Caco-2 (cell line): ENCODE data around the gene MAP3K19. TPM values are rescaled to one million over a fixed set of nuclear protein-coding genes. Genes with fewer than 3 reads are reported as not detected.

Experiments
- BruUV-seq: library from RNA; stranded (reverse); fragments of 400-500 nt; replicated peaks from 2 replicates; lab custom pipeline; 2021; lab: Mats Ljungman, UMichigan
- CTCF ChIA-PET: fragments of 300-600 bp; sonication (Branson Sonifier 250); formaldehyde crosslinking; loops from one replicate; lab custom pipeline; 2022; ENCODE audit warnings: antibody characterized with exemption; lab: Charles Lee
- POLR2A ChIA-PET: fragments of 300-600 bp; sonication (Branson Sonifier 250); formaldehyde crosslinking; loops from one replicate; lab custom pipeline; 2022; ENCODE audit warnings: antibody characterized with exemption; lab: Charles Lee
- DNase-seq, 2 experiments: peaks; one replicate each; pipeline versions ENCODE4 v3.0.0 to v3.0.0-alpha.2; 2020 to 2022
- H3K27me3 ChIP-seq: replicated peaks from 2 replicates; pipeline ENCODE4 v1.6.0; 2011; ENCODE audit warnings: low read length; ENCODE audit not compliant: control insufficient read depth, insufficient read depth
- H3K36me3 ChIP-seq: 2 replicates; pipeline ENCODE4 v1.5.1; 2011; ENCODE audit warnings: low read length; ENCODE audit not compliant: control insufficient read depth, insufficient read depth
- H3K4me1 ChIP-seq: fragments of 250-450 bp; sonication (Bioruptor Pico); 2 replicates; pipeline ENCODE4 v1.5.1; 2020; ENCODE audit warnings: mild to moderate bottlenecking
- H3K4me3 ChIP-seq: 2 replicates; pipeline ENCODE4 v1.5.1; 2011; ENCODE audit warnings: low read depth, mild to moderate bottlenecking, control low read depth, low read length
- H3K9me3 ChIP-seq: fragments of 250-450 bp; sonication (Bioruptor Pico); 2 replicates; pipeline ENCODE4 v1.5.1; 2020; ENCODE audit warnings: mild to moderate bottlenecking, moderate library complexity
- H3K27ac Mint-ChIP-seq: one replicate; pipeline ENCODE4 v1.8.0; 2022; ENCODE audit warnings: mixed read lengths; ENCODE audit not compliant: unreplicated experiment
- H3K27me3 Mint-ChIP-seq: one replicate; pipeline ENCODE4 v1.8.0; 2022; ENCODE audit warnings: mixed read lengths; ENCODE audit not compliant: insufficient read depth, unreplicated experiment
- H3K36me3 Mint-ChIP-seq: one replicate; pipeline ENCODE4 v1.8.0; 2022; ENCODE audit warnings: mild to moderate bottlenecking, mixed read lengths; ENCODE audit not compliant: insufficient read depth, unreplicated experiment
- H3K4me1 Mint-ChIP-seq: one replicate; pipeline ENCODE4 v1.8.0; 2022; ENCODE audit warnings: low read depth, mixed read lengths; ENCODE audit not compliant: unreplicated experiment
- H3K4me3 Mint-ChIP-seq: one replicate; pipeline ENCODE4 v1.8.0; 2022; ENCODE audit warnings: mild to moderate bottlenecking, moderate library complexity, mixed read lengths; ENCODE audit not compliant: unreplicated experiment
- H3K9me3 Mint-ChIP-seq: one replicate; pipeline ENCODE4 v1.8.0; 2022; ENCODE audit warnings: mixed read lengths; ENCODE audit not compliant: unreplicated experiment
- intact Hi-C: fragments of 100-400 bp; cut with micrococcal nuclease; formaldehyde crosslinking; loops from one replicate; pipeline ENCODE4 v1.10.0; 2022; ENCODE audit not compliant: unreplicated experiment
- total RNA-seq: library from RNA; stranded (reverse); gene quantifications from 2 replicates; pipeline ENCODE4 v1.2.3, GENCODE V29; 2022
- TF ChIP-seq, protein P1 (sequence below), 2 experiments: fragments of 200-600 bp in 1 of 2; IDR thresholded peaks; 1 replicate in 1 of 2; 2 replicates in 1 of 2; pipeline versions ENCODE4 v1.5.1 to v1.8.0; 2011 to 2022; ENCODE audit warnings: antibody characterized with exemption in 1 of 2, control low read depth in 1 of 2, inconsistent platforms in 1 of 2, low read depth in 1 of 2, low read length in 1 of 2, mild to moderate bottlenecking in 1 of 2, moderate library complexity in 1 of 2; ENCODE audit not compliant: insufficient read depth in 1 of 2, severe bottlenecking in 1 of 2, unreplicated experiment in 1 of 2

MAP3K19 gene
- total RNA-seq, 1 experiment from 2014 or later = not detected

DNA sequence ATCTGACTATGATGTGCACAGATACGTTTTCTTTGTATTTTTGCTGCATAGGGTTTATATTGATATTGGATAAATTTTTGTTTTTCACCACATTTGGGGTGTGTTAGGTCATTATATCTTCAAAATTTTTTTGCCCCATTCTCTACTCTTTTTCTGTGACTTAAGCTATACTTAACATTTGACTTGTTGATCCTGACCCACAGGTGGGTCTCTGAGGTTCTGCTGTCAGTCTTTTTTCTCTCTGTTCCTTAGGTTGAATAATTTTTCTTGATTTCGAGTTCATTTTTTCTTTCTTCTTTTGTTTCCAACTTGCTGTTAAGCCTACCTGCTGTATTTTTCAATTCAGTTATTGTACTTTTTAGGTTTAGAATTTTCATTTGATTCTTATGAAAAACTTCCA is 16.9 kb upstream of the MAP3K19 start:
- ChIA-PET CTCF (no interaction called here), POLR2A (no interaction called here)
- Mint-ChIP-seq H3K4me3 (no peak overlapping the region), H3K27ac (no peak overlapping the region), H3K27me3 (no peaks in the 10 kb centered on the region), H3K36me3 (peaks cover 57% of the 10 kb centered on the region), H3K9me3 (peaks cover 2% of the 10 kb centered on the region), H3K4me1 (no peaks in the 10 kb centered on the region)
- TF ChIP-seq, protein P1, sequence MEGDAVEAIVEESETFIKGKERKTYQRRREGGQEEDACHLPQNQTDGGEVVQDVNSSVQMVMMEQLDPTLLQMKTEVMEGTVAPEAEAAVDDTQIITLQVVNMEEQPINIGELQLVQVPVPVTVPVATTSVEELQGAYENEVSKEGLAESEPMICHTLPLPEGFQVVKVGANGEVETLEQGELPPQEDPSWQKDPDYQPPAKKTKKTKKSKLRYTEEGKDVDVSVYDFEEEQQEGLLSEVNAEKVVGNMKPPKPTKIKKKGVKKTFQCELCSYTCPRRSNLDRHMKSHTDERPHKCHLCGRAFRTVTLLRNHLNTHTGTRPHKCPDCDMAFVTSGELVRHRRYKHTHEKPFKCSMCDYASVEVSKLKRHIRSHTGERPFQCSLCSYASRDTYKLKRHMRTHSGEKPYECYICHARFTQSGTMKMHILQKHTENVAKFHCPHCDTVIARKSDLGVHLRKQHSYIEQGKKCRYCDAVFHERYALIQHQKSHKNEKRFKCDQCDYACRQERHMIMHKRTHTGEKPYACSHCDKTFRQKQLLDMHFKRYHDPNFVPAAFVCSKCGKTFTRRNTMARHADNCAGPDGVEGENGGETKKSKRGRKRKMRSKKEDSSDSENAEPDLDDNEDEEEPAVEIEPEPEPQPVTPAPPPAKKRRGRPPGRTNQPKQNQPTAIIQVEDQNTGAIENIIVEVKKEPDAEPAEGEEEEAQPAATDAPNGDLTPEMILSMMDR (IDR thresholded peaks at IDR 0.05; ENCODE audit: insufficient read depth in 1 of 2, low read depth in 1 of 2, low read length in 1 of 2, severe bottlenecking in 1 of 2, unreplicated experiment in 1 of 2) = no peak
- H3K4me3 ChIP-seq = no peak overlapping the region
- DNase-seq = no peak
- H3K36me3 ChIP-seq = no peaks in the 10 kb centered on the region; the same call in 1 of the 2 replicates
- intact Hi-C loops = no loop called here
- H3K9me3 ChIP-seq = peaks cover 2% of the 10 kb centered on the region; the same call in 1 of the 2 replicates
- BruUV-seq = no TSS peak
- H3K4me1 ChIP-seq = no peaks in the 10 kb centered on the region
- no peaks in the 10 kb centered on the region for H3K27me3 ChIP-seq

DNA sequence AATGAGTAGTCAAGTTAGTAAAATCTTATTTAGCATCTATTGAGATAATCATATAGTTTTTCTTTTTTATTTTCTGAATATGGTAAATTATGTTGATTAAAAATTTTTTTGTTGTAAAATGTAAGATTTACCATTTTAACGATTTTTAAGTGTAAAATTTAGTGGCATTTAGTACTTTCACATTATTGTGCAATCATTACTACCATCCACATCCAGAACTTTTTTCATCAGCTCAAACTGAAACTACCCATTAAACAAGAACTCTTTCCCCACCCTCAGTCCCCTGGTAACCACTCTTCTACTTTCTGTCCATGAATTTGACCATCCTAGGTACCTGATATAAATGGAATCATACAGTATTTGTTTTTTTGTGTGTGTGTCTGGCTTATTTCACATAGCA is 16.0 kb upstream of the MAP3K19 start:
- no peaks in the 10 kb centered on the region for H3K4me1 ChIP-seq
- no peaks in the 10 kb centered on the region for H3K4me1 Mint-ChIP-seq
- no TSS peak for BruUV-seq
- H3K27me3 Mint-ChIP-seq = no peaks in the 10 kb centered on the region
- no peaks in the 10 kb centered on the region for H3K9me3 Mint-ChIP-seq
- H3K4me3 ChIP-seq = no peak overlapping the region
- no peaks in the 10 kb centered on the region for H3K27me3 ChIP-seq
- TF ChIP-seq, protein P1 (IDR thresholded peaks at IDR 0.05; ENCODE audit: insufficient read depth in 1 of 2, low read depth in 1 of 2, low read length in 1 of 2, severe bottlenecking in 1 of 2, unreplicated experiment in 1 of 2) = no peak
- peaks cover 54% of the 10 kb centered on the region for H3K36me3 Mint-ChIP-seq
- intact Hi-C loops = no loop called here
- H3K9me3 ChIP-seq = no peaks in the 10 kb centered on the region
- H3K27ac Mint-ChIP-seq = no peak overlapping the region
- ChIA-PET POLR2A (no interaction called here), CTCF (no interaction called here)
- H3K36me3 ChIP-seq = no peaks in the 10 kb centered on the region; the same call in 1 of the 2 replicates
- H3K4me3 Mint-ChIP-seq = no peak overlapping the region
- DNase-seq = no peak

DNA sequence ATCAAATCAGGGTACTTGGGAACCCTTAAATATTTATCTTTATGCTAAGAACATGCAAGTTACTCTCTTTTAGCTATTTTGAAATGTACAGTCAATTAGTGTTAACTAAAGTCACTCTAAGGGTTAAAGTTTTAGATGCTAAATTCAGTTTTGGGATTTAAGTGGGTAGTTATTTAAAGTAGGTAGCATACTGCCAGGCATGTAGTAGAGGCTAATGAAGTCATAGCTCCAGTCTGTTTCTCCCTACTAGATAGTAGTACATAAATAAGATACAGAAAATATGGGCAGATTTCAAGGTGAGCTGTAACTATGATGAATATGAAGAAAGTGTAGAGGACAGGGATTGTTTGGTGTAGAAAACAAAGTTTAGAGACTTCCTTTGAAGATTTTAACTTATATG is 12.3 kb upstream of the MAP3K19 start:
- H3K4me3 Mint-ChIP-seq = no peak overlapping the region
- no peaks in the 10 kb centered on the region for H3K27me3 ChIP-seq
- H3K4me3 ChIP-seq = no peak overlapping the region
- intact Hi-C loops = no loop called here
- peaks cover under 1% of the 10 kb centered on the region for H3K4me1 Mint-ChIP-seq
- H3K27me3 Mint-ChIP-seq = no peaks in the 10 kb centered on the region
- H3K4me1 ChIP-seq = no peaks in the 10 kb centered on the region
- no peaks in the 10 kb centered on the region for H3K36me3 ChIP-seq
- no peak overlapping the region for H3K27ac Mint-ChIP-seq
- no peaks in the 10 kb centered on the region for H3K9me3 Mint-ChIP-seq
- DNase-seq = no peak
- no TSS peak for BruUV-seq
- ChIA-PET CTCF (interaction anchor here (0.6 kb wide), 1 partner anchor 49 kb away, joined by 3 read pairs; no protein-coding TSS in a partner anchor), POLR2A (no interaction called here)
- TF ChIP-seq, protein P1 (IDR thresholded peaks at IDR 0.05; ENCODE audit: insufficient read depth in 1 of 2, low read depth in 1 of 2, low read length in 1 of 2, severe bottlenecking in 1 of 2, unreplicated experiment in 1 of 2) = no peak
- H3K36me3 Mint-ChIP-seq = peaks cover 72% of the 10 kb centered on the region
- no peaks in the 10 kb centered on the region for H3K9me3 ChIP-seq
